Mammary epithelial cell (primary cell): ENCODE results near the gene PRELID3B.

Experiments used
- CTCF ChIP-seq, 2 donors: IDR thresholded peaks in 1 of 2; conservative IDR thresholded peaks in 1 of 2; 2 replicates each; pipeline ENCODE4 v1.5.1; 2011 to 2012; ENCODE audit warnings: inconsistent platforms in 2 of 2, low read length in 2 of 2, mild to moderate bottlenecking in 2 of 2, control low read depth in 1 of 2, low read depth in 1 of 2; ENCODE audit not compliant: insufficient read depth in 1 of 2; ENCODE audit errors: extremely low read depth in 1 of 2
- EZH2 ChIP-seq: IDR thresholded peaks from 2 replicates; pipeline ENCODE4 v1.6.1; 2012; ENCODE audit warnings: low read length, inconsistent platforms, borderline replicate concordance

GRCh38 chr20:59032023-59032712, 10.4 kb downstream of the PRELID3B start, which contains the start of gene ATP5F1E:
- TF ChIP-seq CTCF (conservative IDR thresholded peaks at IDR 0.05 in 1 of 2, IDR thresholded peaks at IDR 0.05 in 1 of 2; ENCODE audit: extremely low read depth in 1 of 2, insufficient read depth in 1 of 2, low read depth in 1 of 2, low read length in 2 of 2) (no peak), EZH2 (no peak)
